Erythroblast (primary cell): Measurements from ENCODE around the gene PRSS12.

Source experiments
- GATA1 ChIP-seq: IDR thresholded peaks from 2 replicates; pipeline ENCODE4 v1.6.1; 2011; ENCODE audit warnings: low read depth, mild to moderate bottlenecking, control low read depth, low read length, moderate library complexity
- POLR2A ChIP-seq: IDR thresholded peaks from 2 replicates; pipeline ENCODE4 v1.6.1; 2011; ENCODE audit warnings: mild to moderate bottlenecking, low read length

DNA sequence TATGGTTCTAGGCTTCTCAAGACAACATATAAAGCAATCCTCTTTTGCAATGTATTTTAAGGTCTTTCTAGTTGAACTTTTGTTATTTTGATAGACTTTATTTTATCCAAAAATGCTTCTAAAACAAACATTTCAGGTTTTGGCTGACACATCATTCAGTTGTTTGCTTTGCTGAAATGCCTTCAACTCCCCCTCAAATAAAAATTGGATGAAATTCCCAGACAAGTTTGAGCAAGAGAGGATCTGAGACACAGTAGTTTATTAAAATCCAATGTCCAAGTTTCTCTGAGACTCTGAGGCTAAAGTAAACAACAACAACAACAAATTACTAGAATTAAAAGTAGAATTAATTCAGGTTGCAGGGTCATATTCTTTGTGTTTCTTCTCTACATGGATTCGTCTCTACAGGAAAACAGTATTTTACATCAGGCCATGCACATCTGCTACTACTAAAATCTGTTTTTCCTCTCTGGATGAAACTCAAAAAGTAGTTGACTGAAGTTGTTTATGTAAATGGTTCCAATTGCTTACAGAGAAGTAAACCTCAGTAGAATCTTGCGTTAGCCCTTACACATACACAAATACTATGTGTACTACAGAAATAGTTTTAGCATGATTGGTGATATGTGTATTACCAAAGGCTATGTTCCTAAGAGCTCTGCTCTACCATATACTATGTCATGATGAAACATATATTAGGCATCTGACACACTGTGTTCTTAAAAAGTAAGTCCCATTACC, 64.9 kb downstream of the PRSS12 start:
- TF ChIP-seq GATA1 (no peak), POLR2A (no peak)
